22Rv1 (cell line): ENCODE measurements around the gene PLXNA4.

ENCODE experiments used
- ZFX ChIP-seq: fragments of 450-650 bp; IDR thresholded peaks from 2 replicates; pipeline ENCODE4 v1.6.1; 2017; ENCODE audit warnings: antibody characterized with exemption, borderline replicate concordance
- TF ChIP-seq, protein P1 (sequence below): fragments of 450-650 bp; IDR thresholded peaks from 2 replicates; pipeline ENCODE4 v1.5.1; 2017; ENCODE audit warnings: mild to moderate bottlenecking

DNA sequence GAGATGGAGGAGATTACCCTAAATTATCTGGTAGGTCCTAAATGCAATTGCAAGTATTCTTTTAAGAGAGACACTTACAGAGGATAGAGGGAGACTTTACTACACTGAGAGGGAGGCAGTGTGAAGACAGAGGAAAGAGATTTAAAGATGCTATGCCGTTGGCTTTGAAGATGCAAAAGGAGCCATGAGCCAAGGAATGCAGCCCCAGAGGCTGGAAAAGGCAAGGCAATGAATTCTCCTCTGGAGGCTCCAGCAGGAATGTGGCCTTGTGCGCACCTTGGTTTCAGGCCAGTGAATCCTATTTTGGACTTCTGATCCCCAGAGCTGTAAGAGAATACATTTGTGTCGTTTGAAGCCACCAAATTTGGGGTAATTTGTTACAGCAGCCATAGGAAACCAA lies 118.6 kb downstream of the PLXNA4 start:
- TF ChIP-seq, protein P1, sequence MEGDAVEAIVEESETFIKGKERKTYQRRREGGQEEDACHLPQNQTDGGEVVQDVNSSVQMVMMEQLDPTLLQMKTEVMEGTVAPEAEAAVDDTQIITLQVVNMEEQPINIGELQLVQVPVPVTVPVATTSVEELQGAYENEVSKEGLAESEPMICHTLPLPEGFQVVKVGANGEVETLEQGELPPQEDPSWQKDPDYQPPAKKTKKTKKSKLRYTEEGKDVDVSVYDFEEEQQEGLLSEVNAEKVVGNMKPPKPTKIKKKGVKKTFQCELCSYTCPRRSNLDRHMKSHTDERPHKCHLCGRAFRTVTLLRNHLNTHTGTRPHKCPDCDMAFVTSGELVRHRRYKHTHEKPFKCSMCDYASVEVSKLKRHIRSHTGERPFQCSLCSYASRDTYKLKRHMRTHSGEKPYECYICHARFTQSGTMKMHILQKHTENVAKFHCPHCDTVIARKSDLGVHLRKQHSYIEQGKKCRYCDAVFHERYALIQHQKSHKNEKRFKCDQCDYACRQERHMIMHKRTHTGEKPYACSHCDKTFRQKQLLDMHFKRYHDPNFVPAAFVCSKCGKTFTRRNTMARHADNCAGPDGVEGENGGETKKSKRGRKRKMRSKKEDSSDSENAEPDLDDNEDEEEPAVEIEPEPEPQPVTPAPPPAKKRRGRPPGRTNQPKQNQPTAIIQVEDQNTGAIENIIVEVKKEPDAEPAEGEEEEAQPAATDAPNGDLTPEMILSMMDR = no peak
- no peak for TF ChIP-seq ZFX
